CD14-positive monocyte (primary cell): ENCODE results near the gene LUZP2. TPM values are rescaled to one million over a fixed set of nuclear protein-coding genes. Genes with fewer than 3 reads are reported as not detected.

Experiments
- DNase-seq, 3 donors: peaks; one replicate each; pipeline ENCODE4 v3.0.0-alpha.2; 2011 to 2022
- H2AFZ ChIP-seq: 2 replicates; pipeline ENCODE4 v1.6.0; 2012; ENCODE audit warnings: mild to moderate bottlenecking, low read depth, low read length, inconsistent platforms; ENCODE audit not compliant: insufficient read depth, poor library complexity, severe bottlenecking
- H3K27ac ChIP-seq, 2 donors: 1 replicate in 1 of 2; 2 replicates in 1 of 2; pipeline ENCODE4 v1.5.1; 2012 to 2013; ENCODE audit warnings: low read length in 2 of 2, control low read depth in 1 of 2, inconsistent platforms in 1 of 2, low read depth in 1 of 2, mild to moderate bottlenecking in 1 of 2
- H3K27me3 ChIP-seq, 2 donors: one replicate each; pipeline versions ENCODE4 v1.6.0 to v1.6.1; 2011 to 2013; ENCODE audit warnings: low read length in 2 of 2; ENCODE audit not compliant: control insufficient read depth in 2 of 2, insufficient read depth in 2 of 2
- H3K36me3 ChIP-seq, 2 donors: replicated peaks in 1 of 2; 1 replicate in 1 of 2; 2 replicates in 1 of 2; pipeline versions ENCODE4 v1.5.1 to v1.6.1; 2012 to 2013; ENCODE audit warnings: low read length in 2 of 2, control low read depth in 1 of 2, inconsistent platforms in 1 of 2, mild to moderate bottlenecking in 1 of 2; ENCODE audit not compliant: insufficient read depth in 2 of 2, control insufficient read depth in 1 of 2
- H3K4me1 ChIP-seq, 2 donors: 1 replicate in 1 of 2; 2 replicates in 1 of 2; pipeline versions ENCODE4 v1.5.1 to v1.6.1; 2012 to 2013; ENCODE audit warnings: low read length in 2 of 2, control low read depth in 1 of 2, inconsistent platforms in 1 of 2, mild to moderate bottlenecking in 1 of 2, moderate library complexity in 1 of 2; ENCODE audit not compliant: insufficient read depth in 2 of 2, control insufficient read depth in 1 of 2
- H3K4me2 ChIP-seq: replicated peaks from 2 replicates; pipeline ENCODE3; 2012; ENCODE audit warnings: low read length, moderate library complexity, mild to moderate bottlenecking; ENCODE audit not compliant: poor library complexity, severe bottlenecking; ENCODE audit errors: extremely low read depth
- H3K4me3 ChIP-seq, 3 experiments: fragments of 200-600 bp in 1 of 3; sonication (generic) in 1 of 3; replicated peaks in 1 of 3; 1 replicate in 2 of 3; 2 replicates in 1 of 3; pipeline ENCODE4 v1.5.1; 2011 to 2013; ENCODE audit warnings: low read length in 3 of 3, mild to moderate bottlenecking in 3 of 3, control low read depth in 2 of 3, low read depth in 2 of 3, inconsistent platforms in 1 of 3, moderate library complexity in 1 of 3
- H3K79me2 ChIP-seq: 2 replicates; pipeline ENCODE4 v1.6.0; 2012; ENCODE audit warnings: mild to moderate bottlenecking, control low read depth, inconsistent platforms, low read length, moderate library complexity; ENCODE audit not compliant: insufficient read depth
- H3K9ac ChIP-seq: 2 replicates; pipeline ENCODE4 v1.6.0; 2017; ENCODE audit warnings: low read length, mild to moderate bottlenecking; ENCODE audit not compliant: insufficient read depth, poor library complexity, severe bottlenecking
- H3K9me3 ChIP-seq, 2 donors: replicated peaks in 1 of 2; 1 replicate in 1 of 2; 2 replicates in 1 of 2; pipeline versions ENCODE4 v1.5.1 to v1.6.1; 2012 to 2013; ENCODE audit warnings: low read length in 2 of 2, control low read depth in 1 of 2; ENCODE audit not compliant: control insufficient read depth in 1 of 2, insufficient read depth in 1 of 2
- H4K20me1 ChIP-seq: 2 replicates; pipeline ENCODE4 v1.6.0; 2012; ENCODE audit warnings: mild to moderate bottlenecking, low read length, control low read depth, moderate library complexity; ENCODE audit not compliant: insufficient read depth
- H3K27ac Mint-ChIP-seq, 7 donors: one replicate each; pipeline ENCODE4 v1.8.0; 2020; ENCODE audit warnings: mild to moderate bottlenecking in 7 of 7, mixed read lengths in 7 of 7, moderate library complexity in 6 of 7, inconsistent platforms in 2 of 7
- H3K27me3 Mint-ChIP-seq, 3 donors: one replicate each; pipeline ENCODE4 v1.8.0; 2021 to 2022; ENCODE audit warnings: low read depth in 3 of 3, mild to moderate bottlenecking in 3 of 3, mixed read lengths in 3 of 3, moderate library complexity in 3 of 3, inconsistent platforms in 1 of 3
- H3K36me3 Mint-ChIP-seq, 2 donors: one replicate each; pipeline ENCODE4 v1.8.0; 2020; ENCODE audit warnings: mixed read lengths in 2 of 2, inconsistent platforms in 1 of 2, mild to moderate bottlenecking in 1 of 2
- H3K4me1 Mint-ChIP-seq: one replicate; pipeline ENCODE4 v1.8.0; 2020; ENCODE audit warnings: mild to moderate bottlenecking, mixed read lengths
- H3K4me3 Mint-ChIP-seq, 2 donors: one replicate each; pipeline ENCODE4 v1.8.0; 2020; ENCODE audit warnings: mild to moderate bottlenecking in 2 of 2, mixed read lengths in 2 of 2, moderate library complexity in 1 of 2
- H3K9me3 Mint-ChIP-seq, 7 donors: one replicate each; pipeline ENCODE4 v1.8.0; 2020 to 2022; ENCODE audit warnings: mixed read lengths in 7 of 7, mild to moderate bottlenecking in 6 of 7, moderate library complexity in 6 of 7, inconsistent platforms in 2 of 7
- WGBS: methylation state at CpG from one replicate; pipeline ENCODE4 v1.1.5; 2013; ENCODE audit warnings: missing lambda C conversion rate; ENCODE audit not compliant: insufficient coverage; 5-methylcytosine and 5-hydroxymethylcytosine counted together
- intact Hi-C, 2 donors: fragments of 100-400 bp; cut with micrococcal nuclease; formaldehyde crosslinking; loops; one replicate each; pipeline versions ENCODE4 v1.15.0 to v1.15.1; 2023
- polyA plus RNA-seq, 3 donors: library from polyadenylated mRNA; depleted of rRNA in 1 of 3; unstranded in 2 of 3; stranded (reverse) in 1 of 3; fragments of 300-500 nt in 2 of 3; fragments of >200 nt in 1 of 3; fragmentation: Illumina TruSeq in 2 of 3; gene quantifications; 1 replicate in 2 of 3; 2 replicates in 1 of 3; pipeline ENCODE4 v1.2.3, GENCODE V29; 2012 to 2021
- TF ChIP-seq, protein P1 (sequence below): fragments of 200-600 bp; IDR thresholded peaks from one replicate; pipeline ENCODE4 v1.8.0; 2022; ENCODE audit warnings: antibody characterized with exemption, mild to moderate bottlenecking

Gene LUZP2
- polyA plus RNA-seq, 3 donors: not detected

DNA sequence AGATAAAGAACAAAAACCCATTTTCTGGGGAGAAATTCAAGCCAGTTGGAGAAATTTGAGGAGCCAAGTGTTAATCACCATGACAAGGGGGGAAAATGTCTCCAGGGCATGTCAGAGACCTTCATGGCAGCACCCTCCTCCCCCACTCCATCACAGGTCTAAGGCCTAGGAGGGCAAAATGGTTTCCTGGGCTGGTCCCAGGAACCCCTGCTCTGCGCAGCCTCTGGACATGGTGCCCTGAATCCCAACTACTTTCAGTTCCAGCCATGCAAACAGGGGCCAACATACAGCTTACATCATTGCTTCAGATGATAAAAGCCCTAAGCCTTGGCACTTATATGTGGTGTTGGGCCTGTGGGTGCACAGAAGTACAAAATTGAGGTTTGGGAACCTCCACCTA lies 167.5 kb downstream of the LUZP2 start:
- Mint-ChIP-seq H3K27me3 (peaks cover 0 to 2% (median 0%) of the 10 kb centered on the region in 3 donors), H3K4me1 (no peaks in the 10 kb centered on the region)

DNA sequence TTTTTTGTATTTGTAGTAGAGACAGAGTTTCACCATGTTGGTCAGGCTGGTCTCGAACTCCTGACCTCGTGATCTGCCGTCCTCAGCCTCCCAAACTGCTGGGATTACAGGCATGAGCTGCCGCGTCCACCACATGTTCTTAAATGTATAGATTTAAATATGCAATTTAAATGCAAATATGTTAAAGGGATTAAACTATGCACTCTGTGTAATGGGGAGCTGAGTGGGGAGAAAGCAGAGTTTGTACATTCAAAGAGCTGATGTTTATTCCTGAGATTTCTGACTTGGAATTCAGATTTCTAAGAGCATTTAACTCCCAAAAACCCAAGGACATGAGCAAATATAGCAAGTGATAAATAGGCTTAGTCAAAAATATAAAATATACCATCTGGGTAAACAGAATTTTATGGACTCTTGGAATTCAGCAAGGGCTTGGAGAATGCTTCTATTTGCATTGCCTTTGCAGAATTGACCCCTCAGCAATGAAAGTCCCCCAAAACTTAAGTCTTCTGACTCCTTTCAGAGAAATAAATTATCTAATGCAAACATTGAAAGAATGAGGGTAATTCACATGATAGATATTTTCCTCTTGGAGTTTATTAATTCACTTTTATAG lies 170.6 kb downstream of the LUZP2 start:
- WGBS: 80% methylated on average over 2 of the region's 5 CpGs
- no peak for DNase-seq
- Histone ChIP-seq H3K27me3 (no peaks in the 10 kb centered on the region), H3K36me3 (no peaks in the 10 kb centered on the region), H3K9me3 (peaks cover 0 to 9% of the 10 kb centered on the region in 2 donors), H4K20me1 (no peaks in the 10 kb centered on the region), H3K9ac (no peak overlapping the region), H3K79me2 (no peaks in the 10 kb centered on the region), H3K4me2 (no peak overlapping the region), H2AFZ (no peak overlapping the region), H3K4me1 (no peaks in the 10 kb centered on the region), H3K4me3 (no peak overlapping the region), H3K27ac (no peak overlapping the region)
- no peak overlapping the region for H3K4me3 Mint-ChIP-seq
- peaks cover 0 to 2% (median 0%) of the 10 kb centered on the region in 3 donors for H3K27me3 Mint-ChIP-seq
- TF ChIP-seq, protein P1, sequence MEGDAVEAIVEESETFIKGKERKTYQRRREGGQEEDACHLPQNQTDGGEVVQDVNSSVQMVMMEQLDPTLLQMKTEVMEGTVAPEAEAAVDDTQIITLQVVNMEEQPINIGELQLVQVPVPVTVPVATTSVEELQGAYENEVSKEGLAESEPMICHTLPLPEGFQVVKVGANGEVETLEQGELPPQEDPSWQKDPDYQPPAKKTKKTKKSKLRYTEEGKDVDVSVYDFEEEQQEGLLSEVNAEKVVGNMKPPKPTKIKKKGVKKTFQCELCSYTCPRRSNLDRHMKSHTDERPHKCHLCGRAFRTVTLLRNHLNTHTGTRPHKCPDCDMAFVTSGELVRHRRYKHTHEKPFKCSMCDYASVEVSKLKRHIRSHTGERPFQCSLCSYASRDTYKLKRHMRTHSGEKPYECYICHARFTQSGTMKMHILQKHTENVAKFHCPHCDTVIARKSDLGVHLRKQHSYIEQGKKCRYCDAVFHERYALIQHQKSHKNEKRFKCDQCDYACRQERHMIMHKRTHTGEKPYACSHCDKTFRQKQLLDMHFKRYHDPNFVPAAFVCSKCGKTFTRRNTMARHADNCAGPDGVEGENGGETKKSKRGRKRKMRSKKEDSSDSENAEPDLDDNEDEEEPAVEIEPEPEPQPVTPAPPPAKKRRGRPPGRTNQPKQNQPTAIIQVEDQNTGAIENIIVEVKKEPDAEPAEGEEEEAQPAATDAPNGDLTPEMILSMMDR: no peak
- intact Hi-C loops: no loop called here
- H3K27ac Mint-ChIP-seq: no peak overlapping the region
- H3K9me3 Mint-ChIP-seq: peaks cover 0 to 7% (median 4%) of the 10 kb centered on the region in 7 donors
- no peaks in the 10 kb centered on the region for H3K36me3 Mint-ChIP-seq
- H3K4me1 Mint-ChIP-seq: no peaks in the 10 kb centered on the region

More for the DNA sequence above, 167.5 kb downstream of the LUZP2 start:
- Histone ChIP-seq H3K9ac (no peak overlapping the region), H3K27me3 (no peaks in the 10 kb centered on the region), H2AFZ (no peak overlapping the region), H3K79me2 (no peaks in the 10 kb centered on the region), H3K36me3 (no peaks in the 10 kb centered on the region), H3K27ac (no peak overlapping the region), H3K9me3 (peaks cover 0 to 9% of the 10 kb centered on the region in 2 donors), H3K4me3 (no peak overlapping the region), H3K4me1 (no peaks in the 10 kb centered on the region), H4K20me1 (no peaks in the 10 kb centered on the region), H3K4me2 (no peak overlapping the region)
- Mint-ChIP-seq H3K36me3 (no peaks in the 10 kb centered on the region), H3K4me3 (no peak overlapping the region), H3K9me3 (peaks cover 0 to 7% (median 4%) of the 10 kb centered on the region in 7 donors), H3K27ac (no peak overlapping the region)
- WGBS: no CpG with 5 or more reads among the region's 1 CpG
- intact Hi-C loops: no loop called here
- TF ChIP-seq, protein P1: no peak
- DNase-seq: no peak
